IMR-90 (cell line): ENCODE measurements around the gene CYTH4. TPM values are rescaled to one million over a fixed set of nuclear protein-coding genes. Genes with fewer than 3 reads are reported as not detected.

Source experiments
- ATAC-seq: fragments of 200-7000 bp; cut with Tn5 transposase; 2 replicates; pipeline ENCODE4 v1.9.1; 2020; ENCODE audit warnings: low read depth, mild to moderate bottlenecking, moderate library complexity
- BruUV-seq: library from RNA; stranded (reverse); fragments of 400-500 nt; replicated peaks from 2 replicates; lab custom pipeline; 2021; lab: Mats Ljungman, UMichigan
- CTCF ChIA-PET: fragments of 300-600 bp; formaldehyde crosslinking; extraction: SDS; loops from one replicate; lab custom pipeline; 2021; ENCODE audit warnings: antibody characterized with exemption; lab: Yijun Ruan, JAX
- POLR2A ChIA-PET: fragments of 300-600 bp; sonication (Branson Sonifier 250); formaldehyde crosslinking; loops from one replicate; lab custom pipeline; 2022; ENCODE audit warnings: antibody characterized with exemption; ENCODE audit not compliant: unreplicated experiment; lab: Charles Lee
- DNase-seq: peaks from one replicate; pipeline ENCODE4 v3.0.0; 2013
- H2AFZ ChIP-seq: replicated peaks from 2 replicates; pipeline ENCODE3; 2013; ENCODE audit warnings: low read length, mild to moderate bottlenecking; ENCODE audit not compliant: poor library complexity
- H2AK5ac ChIP-seq: 2 replicates; pipeline ENCODE4 v1.6.1; 2013; ENCODE audit warnings: low read depth, low read length, inconsistent platforms
- H2AK9ac ChIP-seq: replicated peaks from 2 replicates; pipeline ENCODE3; 2013; ENCODE audit warnings: mild to moderate bottlenecking, low read depth, low read length, moderate library complexity; ENCODE audit not compliant: poor library complexity
- H2BK120ac ChIP-seq: 2 replicates; pipeline ENCODE4 v1.6.1; 2013; ENCODE audit warnings: low read depth, low read length, inconsistent platforms
- H2BK15ac ChIP-seq: 3 replicates; pipeline ENCODE4 v1.6.1; 2013; ENCODE audit warnings: low read depth, low read length, inconsistent platforms
- H2BK20ac ChIP-seq: 2 replicates; pipeline ENCODE4 v1.6.1; 2013; ENCODE audit warnings: low read depth, mild to moderate bottlenecking, inconsistent platforms, low read length, moderate library complexity
- H2BK5ac ChIP-seq: 2 replicates; pipeline ENCODE4 v1.6.1; 2013; ENCODE audit warnings: mild to moderate bottlenecking, low read depth, low read length, inconsistent platforms; ENCODE audit not compliant: poor library complexity, severe bottlenecking
- H3K14ac ChIP-seq: replicated peaks from 2 replicates; pipeline ENCODE4 v1.6.1; 2013; ENCODE audit warnings: low read depth, low read length, inconsistent platforms
- H3K18ac ChIP-seq: 2 replicates; pipeline ENCODE4 v1.6.1; 2013; ENCODE audit warnings: low read depth, low read length, control low read depth
- H3K23ac ChIP-seq: 2 replicates; pipeline ENCODE4 v1.6.1; 2013; ENCODE audit warnings: low read depth, low read length, inconsistent platforms
- H3K27ac ChIP-seq: 2 replicates; pipeline ENCODE4 v1.5.1; 2013; ENCODE audit warnings: mild to moderate bottlenecking, control low read depth, low read length; ENCODE audit not compliant: insufficient read depth
- H3K27me3 ChIP-seq: 2 replicates; pipeline ENCODE4 v1.6.1; 2013; ENCODE audit warnings: low read length; ENCODE audit not compliant: control insufficient read depth, insufficient read depth
- H3K36me3 ChIP-seq: 2 replicates; pipeline ENCODE4 v1.6.1; 2013; ENCODE audit warnings: low read length, mixed read lengths; ENCODE audit not compliant: control insufficient read depth, insufficient read depth
- H3K4ac ChIP-seq: 2 replicates; pipeline ENCODE4 v1.6.1; 2013; ENCODE audit warnings: low read depth, low read length, inconsistent platforms
- H3K4me1 ChIP-seq: 2 replicates; pipeline ENCODE4 v1.6.1; 2013; ENCODE audit warnings: low read length, mixed read lengths; ENCODE audit not compliant: control insufficient read depth, insufficient read depth
- H3K4me2 ChIP-seq: 2 replicates; pipeline ENCODE4 v1.6.1; 2013; ENCODE audit warnings: low read depth, mild to moderate bottlenecking, control low read depth, low read length, moderate library complexity
- H3K4me3 ChIP-seq: 2 replicates; pipeline ENCODE4 v1.5.1; 2013; ENCODE audit warnings: low read depth, mild to moderate bottlenecking, control low read depth, low read length, moderate library complexity; ENCODE audit not compliant: insufficient read depth
- H3K56ac ChIP-seq: 2 replicates; pipeline ENCODE4 v1.6.1; 2013; ENCODE audit warnings: low read length, inconsistent platforms; ENCODE audit not compliant: insufficient read depth; ENCODE audit errors: extremely low read depth
- H3K79me1 ChIP-seq, 2 experiments: 2 replicates each; pipeline ENCODE4 v1.6.1; 2013; ENCODE audit warnings: low read length in 2 of 2, inconsistent platforms in 1 of 2, low read depth in 1 of 2
- H3K9ac ChIP-seq: 2 replicates; pipeline ENCODE4 v1.6.1; 2013; ENCODE audit warnings: low read depth, low read length, control low read depth
- H3K9me1 ChIP-seq: 2 replicates; pipeline ENCODE4 v1.6.1; 2013; ENCODE audit warnings: low read length, inconsistent platforms; ENCODE audit not compliant: insufficient read depth
- H3K9me3 ChIP-seq: 2 replicates; pipeline ENCODE4 v1.6.1; 2013; ENCODE audit warnings: low read length; ENCODE audit not compliant: control insufficient read depth, insufficient read depth
- H4K20me1 ChIP-seq: 2 replicates; pipeline ENCODE4 v1.6.1; 2013; ENCODE audit warnings: low read length, inconsistent platforms; ENCODE audit not compliant: insufficient read depth
- H4K5ac ChIP-seq: 2 replicates; pipeline ENCODE4 v1.6.1; 2013; ENCODE audit warnings: mild to moderate bottlenecking, low read depth, low read length, control low read depth
- H4K8ac ChIP-seq, 2 experiments: 2 replicates each; pipeline ENCODE4 v1.6.1; 2013; ENCODE audit warnings: low read depth in 2 of 2, low read length in 2 of 2, control low read depth in 1 of 2, inconsistent platforms in 1 of 2
- H4K91ac ChIP-seq: 2 replicates; pipeline ENCODE4 v1.6.1; 2013; ENCODE audit warnings: low read depth, low read length, inconsistent platforms; ENCODE audit not compliant: insufficient read depth
- CHD1 ChIP-seq: IDR thresholded peaks from 2 replicates; pipeline ENCODE4 v1.6.1; 2012; ENCODE audit warnings: low read depth, low read length, improper control_type of control experiment
- MAFK ChIP-seq: IDR thresholded peaks from 2 replicates; pipeline ENCODE4 v1.6.1; 2012; ENCODE audit warnings: low read depth, low read length, improper control_type of control experiment
- MXI1 ChIP-seq: IDR thresholded peaks from 2 replicates; pipeline ENCODE4 v1.6.1; 2012; ENCODE audit warnings: low read depth, mild to moderate bottlenecking, low read length, moderate library complexity, borderline replicate concordance
- NFE2L2 ChIP-seq: fragments of 150-350 bp; IDR thresholded peaks from 2 replicates; pipeline ENCODE4 v1.6.1; 2016; ENCODE audit warnings: low read depth, mild to moderate bottlenecking, low read length
- POLR2A ChIP-seq: IDR thresholded peaks from 2 replicates; pipeline ENCODE4 v1.6.1; 2012; ENCODE audit warnings: mild to moderate bottlenecking, low read depth, low read length
- RAD21 ChIP-seq: IDR thresholded peaks from 2 replicates; pipeline ENCODE4 v1.6.1; 2012; ENCODE audit warnings: low read length, improper control_type of control experiment
- RCOR1 ChIP-seq: IDR thresholded peaks from 2 replicates; pipeline ENCODE4 v1.6.1; 2012; ENCODE audit warnings: mild to moderate bottlenecking, low read length, improper control_type of control experiment; ENCODE audit not compliant: insufficient replicate concordance
- RFX5 ChIP-seq: IDR thresholded peaks from 2 replicates; pipeline ENCODE4 v1.8.0; 2012; ENCODE audit warnings: low read depth, mild to moderate bottlenecking, low read length, moderate library complexity
- WGBS, 2 experiments: methylation state at CpG; one replicate each; pipeline versions ENCODE4 v1.1.5 to v1.1.7; 2013; ENCODE audit warnings: missing lambda C conversion rate in 2 of 2; ENCODE audit not compliant: insufficient read length in 1 of 2; ENCODE audit errors: extremely low coverage in 2 of 2; 5-methylcytosine and 5-hydroxymethylcytosine counted together
- dilution Hi-C: fragments of 300-500 bp; cut with HindIII; formaldehyde crosslinking; loops from one replicate; pipeline ENCODE4 v1.14.3; 2018; ENCODE audit warnings: low sequenced_read_pairs; ENCODE audit not compliant: unreplicated experiment
- in situ Hi-C: fragments of 300-500 bp; cut with MboI; formaldehyde crosslinking; loops from 3 replicates; pipeline ENCODE4 v1.14.3; 2019; ENCODE audit warnings: low sequenced_read_pairs, inconsistent platforms, mixed read lengths
- intact Hi-C: fragments of 100-400 bp; cut with micrococcal nuclease; formaldehyde crosslinking; loops from 2 replicates; pipeline ENCODE4 v1.10.0; 2022
- polyA plus RNA-seq, 3 experiments: library from polyadenylated mRNA; depleted of rRNA; stranded (reverse); fragments of >200 nt; gene quantifications; 2 replicates each; pipeline ENCODE4 v1.2.3, GENCODE V29; 2012; ENCODE audit warnings: low replicate concordance in 1 of 3
- total RNA-seq: library from RNA; depleted of rRNA; stranded (reverse); fragments of >200 nt; gene quantifications from 2 replicates; pipeline ENCODE4 v1.2.3, GENCODE V29; 2012
- TF ChIP-seq, protein P1 (sequence below): fragments of 150-350 bp; IDR thresholded peaks from 2 replicates; pipeline ENCODE4 v1.6.1; 2017; ENCODE audit warnings: mild to moderate bottlenecking, antibody characterized with exemption, low read length, low read depth

CYTH4 gene
- total and polyA plus RNA-seq, 2 of the 4 experiments (the other 2 are of a cell fraction): 0.36 to 0.55 TPM

DNA sequence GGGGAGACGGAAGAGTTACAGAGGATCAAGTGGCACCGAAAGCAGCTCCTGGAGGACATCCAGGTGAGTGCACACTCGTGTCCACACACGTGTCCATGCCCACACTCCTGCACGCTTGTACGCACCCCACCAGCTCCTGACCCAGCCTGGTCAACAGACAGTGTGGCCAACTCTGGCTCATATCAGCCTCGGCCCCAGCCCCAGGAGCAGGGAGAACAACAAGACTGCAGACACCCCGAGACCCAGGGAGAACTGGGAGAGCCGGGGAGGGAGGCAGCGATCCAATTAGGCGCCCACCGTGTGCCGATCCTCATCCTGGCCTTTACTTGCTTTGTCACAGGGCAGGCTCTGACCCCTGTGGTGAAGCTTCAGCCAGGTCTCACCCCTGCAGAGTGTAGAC is 10.3 kb downstream of the CYTH4 start:
- H3K79me1 ChIP-seq: no peaks in the 10 kb centered on the region
- ATAC-seq (no peak), DNase-seq (no peak)
- no peak overlapping the region for H4K5ac ChIP-seq
- H3K9me1 ChIP-seq: peaks cover 5% of the 10 kb centered on the region; the same call in 1 of the 2 replicates
- H3K27ac ChIP-seq: no peak overlapping the region
- peaks cover 3% of the 10 kb centered on the region; the same call in 1 of the 2 replicates for H3K9me3 ChIP-seq
- H3K14ac ChIP-seq: no peak overlapping the region
- CTCF ChIA-PET: no interaction called here
- H3K36me3 ChIP-seq: no peaks in the 10 kb centered on the region
- POLR2A ChIA-PET: no interaction called here
- no peak overlapping the region for H3K23ac ChIP-seq
- H2BK120ac ChIP-seq: no peak overlapping the region
- no peaks in the 10 kb centered on the region for H4K20me1 ChIP-seq
- H3K9ac ChIP-seq: no peak overlapping the region
- no peak overlapping the region for H3K4me2 ChIP-seq
- no TSS peak for BruUV-seq
- H4K8ac ChIP-seq: no peak overlapping the region
- in situ Hi-C loops (no loop called here), intact Hi-C loops (no loop called here), dilution Hi-C loops (no loop called here)
- H3K4me1 ChIP-seq: peaks cover 3% of the 10 kb centered on the region; the same call in 1 of the 2 replicates
- no peak overlapping the region for H3K4me3 ChIP-seq
- no peak overlapping the region for H2BK5ac ChIP-seq
- H2AK9ac ChIP-seq: no peak overlapping the region
- H2BK20ac ChIP-seq: no peak overlapping the region
- no peak overlapping the region for H3K18ac ChIP-seq
- no peak overlapping the region for H2BK15ac ChIP-seq
- H3K56ac ChIP-seq: no peak overlapping the region
- TF ChIP-seq, protein P1, sequence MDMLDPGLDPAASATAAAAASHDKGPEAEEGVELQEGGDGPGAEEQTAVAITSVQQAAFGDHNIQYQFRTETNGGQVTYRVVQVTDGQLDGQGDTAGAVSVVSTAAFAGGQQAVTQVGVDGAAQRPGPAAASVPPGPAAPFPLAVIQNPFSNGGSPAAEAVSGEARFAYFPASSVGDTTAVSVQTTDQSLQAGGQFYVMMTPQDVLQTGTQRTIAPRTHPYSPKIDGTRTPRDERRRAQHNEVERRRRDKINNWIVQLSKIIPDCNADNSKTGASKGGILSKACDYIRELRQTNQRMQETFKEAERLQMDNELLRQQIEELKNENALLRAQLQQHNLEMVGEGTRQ: no peak
- TF ChIP-seq POLR2A: no peak
- no peak for TF ChIP-seq MAFK
- TF ChIP-seq RAD21: no peak
- no peak for TF ChIP-seq MXI1
- no peak for TF ChIP-seq RCOR1
- TF ChIP-seq NFE2L2: no peak
- TF ChIP-seq RFX5: no peak
- TF ChIP-seq CHD1: no peak
- no peak overlapping the region for H2AK5ac ChIP-seq
- H3K4ac ChIP-seq: no peak overlapping the region
- no peak overlapping the region for H2AFZ ChIP-seq
- WGBS, 2 experiments: 85% methylated on average over 5 of the region's 13 CpGs; no CpG with 5 or more reads in 1 of the 2 experiments
- no peak overlapping the region for H4K91ac ChIP-seq
- H3K27me3 ChIP-seq: peaks cover 1% of the 10 kb centered on the region; the same call in 1 of the 2 replicates
